SIG-M5 (cell line): ENCODE results near the gene DENND1A.

Experiments used
- DNase-seq: peaks from one replicate; lab custom pipeline; 2025; lab: John Stamatoyannopoulos, UW

DENND1A gene

DNA sequence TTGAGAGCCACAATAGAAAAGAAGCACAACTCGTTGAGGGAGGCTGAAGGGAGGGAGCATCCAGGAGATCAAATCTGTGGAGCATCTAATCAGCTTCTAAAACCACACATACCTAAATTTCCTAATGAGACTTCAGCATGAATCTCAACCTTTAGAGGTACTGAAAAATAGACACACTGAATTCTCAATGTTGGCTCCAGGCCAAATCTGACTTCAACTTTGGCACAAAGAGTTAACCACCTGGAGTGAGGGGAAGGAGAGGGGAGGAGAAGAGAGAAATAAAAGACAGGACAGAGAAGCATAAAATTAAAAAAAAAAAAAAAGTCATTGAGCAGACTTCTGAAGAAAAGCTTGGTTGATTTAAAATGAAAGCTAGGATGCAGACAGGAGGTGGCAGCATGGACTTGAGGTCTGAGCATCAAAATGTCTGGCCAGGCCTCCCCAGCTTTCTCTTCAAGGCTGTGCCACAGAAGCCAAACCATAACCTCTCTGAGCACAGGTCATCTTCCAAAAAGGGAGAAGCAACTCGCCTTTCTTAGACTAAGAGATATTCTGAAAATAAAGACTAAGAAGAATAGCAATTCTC is 205.6 kb downstream of the DENND1A start:
- no peak for DNase-seq

DNA sequence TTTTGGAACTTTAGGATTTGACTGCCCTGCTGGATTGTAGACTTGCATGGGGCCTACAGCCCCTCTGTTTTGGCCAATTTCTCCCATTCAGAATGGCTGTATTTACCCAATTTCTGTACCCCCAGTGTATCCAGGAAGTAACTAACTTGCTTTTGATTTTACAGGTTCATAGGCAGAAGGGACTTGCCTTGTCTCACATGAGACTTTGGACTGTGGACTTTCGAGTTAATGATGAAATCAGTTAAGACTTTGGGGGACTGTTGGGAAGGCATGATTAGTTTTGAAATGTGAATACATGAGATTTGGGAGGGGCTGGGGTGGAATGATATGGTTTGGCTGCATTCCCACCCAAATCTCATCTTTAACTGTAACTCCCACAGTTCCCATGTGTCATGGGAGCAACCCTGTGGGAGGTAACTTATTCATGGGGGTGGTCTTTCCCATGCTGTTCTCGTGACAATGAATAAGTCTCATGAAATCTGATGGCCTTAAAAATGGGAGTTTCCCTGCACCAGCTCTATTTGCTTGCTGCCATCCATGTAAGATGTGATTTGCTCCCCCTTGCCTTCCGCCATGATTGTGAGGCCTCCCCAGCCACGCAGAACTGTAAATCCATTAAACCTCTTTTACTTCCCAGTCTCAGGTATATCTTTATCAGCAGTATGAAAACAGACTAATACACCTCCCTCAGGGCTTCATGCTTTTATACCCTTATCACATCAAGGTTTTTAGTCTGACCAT is 206.6 kb downstream of the DENND1A start:
- DNase-seq = no peak

DNA sequence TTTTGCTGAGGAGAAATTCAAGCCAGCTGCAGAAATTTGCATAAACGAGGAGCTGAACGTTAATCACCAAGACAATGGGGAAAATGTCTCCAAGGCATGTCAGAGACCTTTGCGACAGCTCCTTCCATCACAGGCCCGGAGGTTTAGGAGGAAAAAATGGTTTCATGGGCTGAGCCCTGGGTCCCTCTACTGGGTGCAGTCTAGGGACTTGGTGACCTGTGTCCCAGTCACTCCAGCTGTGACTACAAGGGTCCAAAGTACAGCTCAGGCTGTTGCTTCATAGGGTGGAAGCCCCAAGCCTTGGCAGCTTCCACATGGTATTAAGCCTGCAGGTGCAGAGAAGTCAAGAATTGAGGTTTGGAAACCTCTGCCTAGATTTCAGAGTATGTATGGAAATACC is 207.5 kb downstream of the DENND1A start:
- DNase-seq = no peak

DNA sequence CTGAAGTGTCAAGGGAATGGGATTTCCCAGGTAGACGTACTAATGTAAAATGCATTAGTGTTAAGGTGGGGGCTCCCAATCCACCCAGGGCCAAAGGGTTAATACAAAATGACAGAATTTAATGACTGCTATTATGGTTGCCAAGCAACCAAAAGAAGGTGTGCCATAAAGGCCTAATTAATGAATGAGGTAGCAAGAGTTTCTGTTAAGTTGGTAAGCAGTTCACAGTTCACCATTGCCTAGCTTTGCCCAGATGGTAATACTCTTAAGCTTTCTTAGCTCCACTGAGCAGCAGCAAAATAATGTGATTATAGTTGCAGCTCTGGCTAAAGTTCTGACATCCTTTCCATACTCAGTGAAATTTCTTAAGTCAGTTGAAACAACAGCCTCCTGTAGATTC is 211.7 kb downstream of the DENND1A start:
- DNase-seq = no peak

DNA sequence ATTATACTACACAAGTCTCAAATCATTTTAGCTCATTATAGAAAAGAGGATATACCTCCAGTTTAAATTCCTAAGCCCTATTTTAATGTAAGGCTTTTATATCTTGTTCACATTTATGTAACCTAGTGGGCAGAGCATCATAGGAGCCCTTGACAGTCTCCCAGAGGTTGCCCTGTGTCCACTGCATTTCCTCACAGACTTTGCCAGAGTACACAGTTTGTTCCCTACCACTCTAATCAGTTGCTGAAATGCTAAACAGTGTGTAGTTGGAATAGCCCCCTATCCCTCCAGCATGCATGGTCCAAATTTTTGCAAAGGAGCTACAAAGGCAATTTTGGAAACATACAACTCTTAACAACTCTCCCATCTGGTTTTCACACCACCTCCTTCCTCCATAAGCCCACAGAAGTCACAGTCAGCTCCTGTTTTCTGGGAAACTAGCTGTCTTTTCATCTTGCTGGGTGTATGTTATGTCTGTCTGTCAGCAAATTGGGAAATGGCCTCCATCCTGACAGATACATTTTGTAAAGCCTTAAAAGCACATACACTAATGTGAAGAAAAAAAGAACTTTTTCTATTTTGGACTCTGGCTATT is 212.2 kb downstream of the DENND1A start:
- DNase-seq = no peak

DNA sequence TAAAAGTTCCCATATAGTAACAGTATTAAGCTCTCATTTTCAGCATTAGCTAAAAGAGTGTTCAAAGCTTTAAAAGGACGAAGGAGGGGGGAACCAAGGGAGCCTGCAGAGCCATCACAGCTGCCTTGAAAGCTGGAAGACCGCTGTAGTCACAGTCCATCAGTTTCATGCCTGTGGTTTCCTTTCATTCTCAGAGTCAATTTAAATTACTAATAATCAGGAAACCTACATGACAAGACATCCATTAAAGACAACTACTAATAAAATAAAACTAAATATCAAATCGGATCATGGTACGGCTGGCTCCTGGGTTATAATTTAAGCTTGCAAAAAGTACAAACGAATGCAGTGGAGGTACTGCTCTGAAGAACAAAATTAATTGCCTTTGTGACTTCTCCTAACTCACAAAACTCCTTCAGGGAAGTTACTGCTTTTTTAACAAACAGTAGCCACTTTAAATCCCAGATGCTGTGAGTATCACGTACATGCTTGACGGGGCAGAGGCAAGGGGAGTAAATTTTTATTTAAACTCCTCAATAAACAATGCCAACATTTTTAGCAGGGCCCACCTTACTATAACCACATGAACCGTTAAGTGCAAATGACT is 213.5 kb downstream of the DENND1A start:
- DNase-seq = no peak

DNA sequence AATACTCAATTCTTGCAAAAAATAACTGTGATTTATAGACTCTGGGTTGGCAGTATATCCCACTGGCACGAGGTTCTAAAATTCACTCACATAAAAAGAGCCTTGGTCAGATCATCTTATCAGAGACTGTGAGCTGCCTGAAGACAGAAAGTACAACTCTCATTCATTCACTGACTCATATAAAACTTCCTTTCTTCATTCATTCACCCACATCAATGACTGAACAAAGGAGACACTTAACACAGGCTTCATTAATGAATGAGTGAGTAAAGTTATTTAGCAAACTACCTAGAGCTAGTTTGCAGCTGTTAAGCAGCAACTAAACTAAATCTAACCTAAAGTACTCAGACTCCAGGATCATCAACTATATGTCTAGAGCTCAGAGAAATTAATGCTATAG is 214.7 kb downstream of the DENND1A start:
- DNase-seq = no peak

DNA sequence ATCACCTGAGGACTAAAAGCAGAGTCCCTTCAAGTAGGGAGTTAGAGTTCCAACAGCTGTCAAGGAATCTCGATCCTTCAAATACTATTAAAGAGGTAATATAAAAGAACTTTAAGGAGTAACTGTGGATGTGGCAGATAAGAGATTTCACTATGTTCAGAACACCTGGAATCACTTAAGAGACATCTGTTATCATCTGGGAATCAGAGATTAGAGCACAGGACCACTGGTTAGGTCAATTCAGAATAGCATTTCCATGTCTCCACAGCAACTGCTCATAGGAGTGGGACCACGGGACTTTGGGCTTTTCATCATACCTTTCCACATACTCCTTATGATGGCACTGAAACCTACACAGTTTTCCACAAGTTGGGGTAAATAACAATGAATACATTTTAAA is 216.6 kb downstream of the DENND1A start:
- no peak for DNase-seq

DNA sequence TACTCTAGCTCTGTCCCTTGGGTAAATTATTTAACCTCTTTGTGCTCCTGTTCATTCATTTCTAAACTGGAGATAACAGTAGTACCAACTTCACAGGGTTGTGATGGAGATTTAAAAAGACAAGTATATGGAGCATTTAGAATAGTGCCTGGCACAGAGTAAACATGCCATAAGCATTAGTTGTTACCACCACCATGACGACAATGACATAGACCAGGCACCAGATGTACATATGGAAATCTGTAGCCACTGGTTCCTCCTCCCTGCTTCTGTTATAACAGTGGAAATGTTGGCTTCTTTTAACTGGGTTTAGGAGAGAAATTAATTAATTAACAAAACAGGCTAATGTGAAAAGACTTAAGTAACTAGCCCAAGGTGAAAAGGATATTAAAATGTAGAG is 217.5 kb downstream of the DENND1A start:
- no peak for DNase-seq

DNA sequence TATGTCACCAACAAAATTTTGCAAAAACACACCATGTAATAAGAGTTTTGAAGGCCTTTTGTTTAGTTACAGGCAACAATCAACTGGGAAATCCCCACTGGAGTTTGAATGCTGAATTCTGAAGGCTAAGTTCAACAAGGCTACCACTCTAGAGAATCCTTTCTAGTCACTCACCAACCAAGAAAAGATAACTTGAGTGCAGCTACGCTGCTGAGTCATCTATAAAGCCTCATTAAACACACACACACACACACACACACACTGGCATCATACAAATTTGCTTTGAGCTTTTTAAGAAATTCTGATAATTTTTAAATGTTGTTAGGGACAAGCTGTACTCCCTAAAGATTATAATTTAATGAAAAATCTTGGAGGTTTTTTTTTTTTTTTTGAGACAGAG is 219.6 kb downstream of the DENND1A start:
- no peak for DNase-seq

DNA sequence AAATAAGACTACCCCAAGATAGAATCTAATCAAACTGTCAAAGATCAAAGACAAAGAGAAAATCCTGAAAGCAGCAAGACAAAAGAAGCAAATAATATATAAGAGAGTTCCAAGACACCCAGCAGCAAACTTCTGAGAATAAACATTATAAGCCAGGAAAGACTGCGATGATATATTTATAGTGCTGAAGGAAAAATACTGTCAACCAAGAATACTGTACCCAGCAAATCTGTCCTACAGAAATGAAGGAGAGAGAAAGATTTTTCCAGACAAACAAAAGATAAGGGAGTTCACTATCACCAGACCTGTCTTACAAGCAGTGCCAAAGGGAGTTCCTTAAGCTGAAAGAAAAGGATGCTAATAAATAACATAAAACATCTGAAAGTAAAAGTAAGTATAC is 227.4 kb downstream of the DENND1A start:
- no peak for DNase-seq

DNA sequence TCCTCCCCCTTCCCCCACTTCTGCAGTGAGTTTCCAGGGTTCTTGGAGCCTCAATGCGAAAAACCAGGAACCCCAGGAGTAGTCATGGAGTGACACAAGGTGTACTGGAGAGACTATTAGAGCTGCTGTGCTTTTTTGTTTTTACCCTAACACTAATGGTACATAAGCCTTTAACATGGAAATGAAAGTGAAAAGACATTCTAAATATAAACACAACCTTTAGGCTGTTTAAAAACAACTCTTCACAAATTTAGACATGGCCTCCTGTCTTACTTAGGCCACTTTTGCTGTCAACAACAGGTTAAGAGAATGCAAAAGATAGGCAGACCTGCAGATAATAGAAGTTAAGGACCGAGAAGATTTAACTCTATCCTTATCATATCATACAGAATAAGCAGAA is 232.2 kb downstream of the DENND1A start:
- DNase-seq = no peak

DNA sequence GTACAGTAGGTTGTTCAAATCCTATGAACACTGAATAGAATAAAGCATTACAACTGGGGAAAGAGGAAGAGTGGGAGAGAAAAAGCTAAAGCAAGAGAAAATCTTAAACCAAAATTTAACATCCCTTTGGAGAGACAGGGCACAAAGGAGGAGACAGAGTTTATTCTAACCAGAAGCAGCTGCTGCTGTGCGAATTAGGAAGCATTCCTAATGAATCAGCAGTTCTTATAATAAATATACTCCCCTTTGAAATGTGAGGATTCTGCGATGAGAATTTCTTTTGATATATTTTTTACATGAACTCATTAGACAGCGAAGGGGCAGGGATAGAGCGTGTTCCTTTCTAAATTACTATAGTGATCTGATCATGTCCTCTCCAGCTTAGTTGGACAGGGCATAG is 233.4 kb downstream of the DENND1A start:
- DNase-seq = no peak

DNA sequence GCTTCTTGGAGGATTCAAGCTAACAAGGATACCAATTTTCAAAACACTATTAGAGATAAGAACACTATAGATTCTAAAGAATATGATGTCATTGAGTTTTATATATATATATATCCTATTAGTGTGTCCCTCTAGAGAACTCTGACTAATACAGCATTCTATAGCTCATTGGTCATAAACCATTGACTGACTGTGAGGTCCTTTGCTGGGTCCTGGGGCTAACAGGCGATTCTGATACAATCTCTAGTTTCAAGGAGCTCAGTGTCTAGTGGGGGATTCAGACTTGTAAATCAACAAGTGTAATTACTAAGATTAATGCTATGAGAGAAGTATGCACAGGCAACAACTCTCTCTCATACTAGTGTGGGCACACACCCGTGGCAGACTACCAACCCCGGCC is 234.5 kb downstream of the DENND1A start:
- DNase-seq = no peak

DNA sequence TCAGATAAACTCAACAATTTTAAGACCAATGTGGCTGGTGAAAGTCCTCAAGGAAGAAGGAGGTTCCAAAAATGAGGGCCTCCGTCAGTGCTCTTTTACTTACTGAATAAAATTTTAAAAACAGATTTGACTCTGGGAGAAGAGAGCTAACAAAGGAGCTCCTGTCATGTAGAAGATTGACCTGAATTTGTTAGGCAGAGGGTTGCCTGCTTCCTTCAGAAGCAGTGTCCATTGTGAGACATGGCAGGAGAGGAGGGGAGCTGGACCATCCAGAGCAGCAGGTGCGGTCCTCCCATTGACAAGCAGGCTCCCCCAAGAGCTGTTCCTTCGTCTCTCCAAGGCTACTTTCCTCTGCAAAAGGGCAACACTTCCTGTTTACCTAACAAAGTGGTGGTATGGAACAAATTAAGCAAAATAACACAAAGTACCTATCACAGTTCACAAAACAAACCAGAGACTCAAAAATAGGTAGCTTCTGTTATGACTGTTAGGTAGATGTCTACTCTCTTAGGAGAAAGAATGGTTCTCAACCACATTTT is 238.1 kb downstream of the DENND1A start:
- no peak for DNase-seq

DNA sequence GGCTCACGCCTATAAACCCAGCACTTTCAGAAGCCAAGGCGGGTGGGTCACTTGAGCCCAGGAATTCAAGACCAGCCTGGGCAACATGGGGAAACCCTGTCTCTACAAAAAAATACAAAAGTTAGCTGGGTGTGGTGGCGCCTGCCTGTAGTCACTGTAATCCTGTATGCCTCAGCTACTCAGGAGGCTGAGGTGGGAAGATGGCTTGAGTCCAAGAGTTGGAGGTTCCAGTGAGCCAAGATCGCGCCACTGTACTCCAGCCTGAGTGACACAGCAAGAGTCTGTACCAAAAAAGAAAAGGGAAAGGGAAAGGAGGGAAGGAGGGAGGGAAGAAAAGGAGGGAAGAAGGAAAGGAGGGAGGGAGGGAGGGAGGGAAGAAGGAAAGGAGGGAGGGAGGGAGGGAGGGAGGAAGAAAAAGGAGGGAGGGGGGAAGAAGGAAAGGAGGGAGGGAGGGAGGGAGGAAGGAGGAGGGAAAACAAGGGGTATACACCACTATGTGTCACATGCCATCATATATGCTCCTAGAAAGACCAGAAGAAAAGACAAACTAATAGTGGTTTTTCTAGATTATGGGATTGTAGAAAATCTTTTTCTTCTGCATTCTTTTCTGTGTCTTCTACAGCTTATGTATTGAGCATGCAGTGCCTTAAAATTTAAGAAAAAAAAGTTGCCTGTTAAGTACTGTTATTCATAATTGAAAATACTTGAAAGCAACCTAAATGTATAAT is 240.1 kb downstream of the DENND1A start:
- no peak for DNase-seq

DNA sequence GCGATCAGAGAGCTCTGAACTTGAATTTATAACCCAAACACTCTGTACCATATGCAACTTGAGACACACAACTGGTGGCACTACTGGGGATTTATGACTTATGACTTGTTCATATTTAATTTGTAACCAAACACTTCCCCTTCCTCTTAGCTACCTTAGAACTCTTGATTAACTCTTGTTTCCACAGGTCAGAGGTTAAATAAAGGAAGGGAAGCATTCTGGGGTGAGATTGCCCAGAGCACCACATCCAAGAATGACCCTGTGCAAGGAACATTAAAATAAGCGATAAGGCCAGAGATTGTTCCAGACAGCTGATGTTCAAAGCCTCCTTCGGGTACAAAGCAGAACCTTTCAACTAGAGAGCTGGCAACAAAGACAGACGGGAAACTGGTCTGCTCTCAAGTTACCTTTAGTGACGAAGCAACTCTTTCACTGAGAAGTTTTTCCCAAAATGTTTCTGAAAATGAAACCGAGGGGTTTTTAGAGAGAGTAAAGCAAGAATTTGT is 242.6 kb downstream of the DENND1A start:
- no peak for DNase-seq

DNA sequence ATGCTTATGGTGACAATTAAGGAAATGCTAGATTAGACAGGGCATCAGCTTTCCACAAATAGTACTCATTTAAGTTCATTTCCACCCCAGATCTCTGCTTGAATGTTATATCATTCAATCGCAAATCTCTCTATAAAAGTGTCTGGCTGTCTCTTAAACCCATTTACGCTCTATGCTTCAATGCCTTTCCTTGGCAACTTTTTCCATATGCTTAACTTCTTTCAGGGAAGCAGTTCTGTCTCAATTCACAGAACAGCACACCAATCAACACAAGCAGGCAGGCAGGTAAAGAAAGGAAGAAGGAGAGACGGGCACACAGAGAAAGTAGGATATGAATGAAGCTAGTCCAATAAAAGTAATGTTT is 243.1 kb downstream of the DENND1A start:
- no peak for DNase-seq

DNA sequence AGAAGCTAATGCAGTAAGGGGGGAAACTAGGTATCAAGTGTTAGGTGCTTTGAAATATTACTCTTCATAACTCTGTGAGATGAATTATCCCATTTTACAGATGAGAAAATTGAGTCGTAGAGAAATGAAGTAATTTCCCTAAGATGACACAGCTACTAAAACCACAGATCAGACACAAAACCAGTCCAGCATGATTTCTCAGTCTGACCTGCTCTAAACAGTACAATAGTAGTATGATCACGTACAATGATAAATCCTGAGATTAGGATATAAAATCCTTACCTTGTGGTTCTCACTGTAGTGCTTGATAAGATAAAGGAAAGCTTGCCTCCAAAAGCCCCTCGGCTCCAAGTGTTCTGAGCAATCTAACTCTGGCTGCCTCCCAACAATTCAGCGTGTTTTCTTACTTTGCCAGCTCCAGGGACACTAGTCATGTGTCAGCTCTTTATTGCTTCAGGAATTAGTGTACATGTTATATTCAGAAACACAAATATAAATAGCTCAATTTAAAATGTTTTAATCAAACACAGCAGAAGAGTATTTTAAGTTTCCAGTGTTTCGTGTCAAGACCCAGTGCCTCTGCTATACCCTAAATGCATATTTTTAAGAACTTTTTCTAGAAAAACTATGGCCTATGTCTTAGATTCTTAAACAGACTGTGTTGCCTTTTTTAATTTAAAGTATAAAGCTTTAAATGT is 243.6 kb downstream of the DENND1A start:
- no peak for DNase-seq

DNA sequence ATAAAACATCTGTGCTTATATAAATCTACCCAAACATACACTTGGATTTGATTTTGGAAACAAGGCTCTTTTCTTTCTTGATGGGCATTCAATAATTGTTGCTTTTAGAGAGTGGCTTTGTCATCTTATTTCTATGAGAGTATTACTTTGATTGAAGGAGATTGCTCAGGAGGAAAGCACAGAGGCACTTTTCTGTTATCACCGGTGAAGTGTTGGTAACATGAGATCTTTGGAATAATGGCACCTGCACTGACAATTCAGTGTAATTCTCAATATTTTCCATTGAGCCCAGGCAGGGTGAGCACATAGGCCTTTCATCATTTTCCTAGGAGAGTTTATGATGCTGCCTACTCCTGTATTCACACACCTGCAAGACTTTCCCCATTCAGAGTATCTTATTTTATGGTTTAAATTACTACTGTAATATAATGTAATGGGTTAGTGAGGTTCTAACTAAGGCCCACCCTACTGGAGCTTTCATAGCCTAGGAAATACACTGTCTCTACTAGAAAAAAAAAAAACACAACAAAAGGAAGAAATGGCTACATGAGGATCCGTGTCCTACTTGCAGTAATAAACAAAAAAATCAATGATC is 244.3 kb downstream of the DENND1A start:
- no peak for DNase-seq
